ENCODE results near the gene TINAG. TPM values are rescaled to one million over a fixed set of nuclear protein-coding genes. Genes with fewer than 3 reads are reported as not detected.

Gene TINAG
- not detected for total RNA-seq (ENCODE audit: unreplicated experiment)
- long read RNA-seq: 0 reads

- no peaks in the 10 kb centered on the region for H3K27me3 Mint-ChIP-seq (ENCODE audit: unreplicated experiment)
- no peaks in the 10 kb centered on the region for H3K36me3 Mint-ChIP-seq (ENCODE audit: unreplicated experiment)
- no peak within 1 kb of the TSS for H3K4me3 Mint-ChIP-seq (ENCODE audit: unreplicated experiment)
- H3K27ac Mint-ChIP-seq (ENCODE audit: unreplicated experiment): no peak within 1 kb of the TSS
- TF ChIP-seq CTCF (IDR thresholded peaks at IDR 0.05; ENCODE audit: partially characterized antibody, unreplicated experiment): no peak
- no peak for DNase-seq
- no peaks in the 10 kb centered on the region for H3K9me3 Mint-ChIP-seq (ENCODE audit: unreplicated experiment)
- no peaks in the 10 kb centered on the region for H3K4me1 Mint-ChIP-seq (ENCODE audit: low read depth, unreplicated experiment)
Measured at GRCh38 chr6:54308289-54308985, at the start of gene TINAG. TSS of gene TINAG (plus strand) at chr6:54308441. CDS start at chr6:54308551, 110 bp downstream.

- Mint-ChIP-seq H3K4me3 (ENCODE audit: unreplicated experiment) (no peak overlapping the region), H3K27ac (ENCODE audit: unreplicated experiment) (no peak overlapping the region), H3K27me3 (ENCODE audit: unreplicated experiment) (no peaks in the 10 kb centered on the region), H3K36me3 (ENCODE audit: unreplicated experiment) (no peaks in the 10 kb centered on the region), H3K9me3 (ENCODE audit: unreplicated experiment) (no peaks in the 10 kb centered on the region), H3K4me1 (ENCODE audit: low read depth, unreplicated experiment) (no peaks in the 10 kb centered on the region)
- no peak for TF ChIP-seq CTCF (IDR thresholded peaks at IDR 0.05; ENCODE audit: partially characterized antibody, unreplicated experiment)
- no peak for DNase-seq
Measured at GRCh38 chr6:54260025-54260424, 48.2 kb upstream of the TINAG start.

GRCh38 chr6:54262499-54262898, 45.7 kb upstream of the TINAG start:
- no peak overlapping the region for H3K27ac Mint-ChIP-seq (ENCODE audit: unreplicated experiment)
- no peaks in the 10 kb centered on the region for H3K27me3 Mint-ChIP-seq (ENCODE audit: unreplicated experiment)
- DNase-seq: no peak
- no peaks in the 10 kb centered on the region for H3K9me3 Mint-ChIP-seq (ENCODE audit: unreplicated experiment)
- H3K36me3 Mint-ChIP-seq (ENCODE audit: unreplicated experiment): no peaks in the 10 kb centered on the region
- H3K4me3 Mint-ChIP-seq (ENCODE audit: unreplicated experiment): no peak overlapping the region
- TF ChIP-seq CTCF (IDR thresholded peaks at IDR 0.05; ENCODE audit: partially characterized antibody, unreplicated experiment): no peak
- no peaks in the 10 kb centered on the region for H3K4me1 Mint-ChIP-seq (ENCODE audit: low read depth, unreplicated experiment)

- no peak for TF ChIP-seq CTCF (IDR thresholded peaks at IDR 0.05; ENCODE audit: partially characterized antibody, unreplicated experiment)
- DNase-seq: no peak
- H3K4me3 Mint-ChIP-seq (ENCODE audit: unreplicated experiment): no peak overlapping the region
- H3K36me3 Mint-ChIP-seq (ENCODE audit: unreplicated experiment): no peaks in the 10 kb centered on the region
- H3K27ac Mint-ChIP-seq (ENCODE audit: unreplicated experiment): no peak overlapping the region
- no peaks in the 10 kb centered on the region for H3K4me1 Mint-ChIP-seq (ENCODE audit: low read depth, unreplicated experiment)
- no peaks in the 10 kb centered on the region for H3K27me3 Mint-ChIP-seq (ENCODE audit: unreplicated experiment)
- no peaks in the 10 kb centered on the region for H3K9me3 Mint-ChIP-seq (ENCODE audit: unreplicated experiment)
Measured at GRCh38 chr6:54262971-54263370, 45.3 kb upstream of the TINAG start.

GRCh38 chr6:54264581-54265272, 43.5 kb upstream of the TINAG start:
- H3K27ac Mint-ChIP-seq (ENCODE audit: unreplicated experiment): no peak overlapping the region
- no peak for TF ChIP-seq CTCF (IDR thresholded peaks at IDR 0.05; ENCODE audit: partially characterized antibody, unreplicated experiment)
- H3K4me1 Mint-ChIP-seq (ENCODE audit: low read depth, unreplicated experiment): no peaks in the 10 kb centered on the region
- H3K27me3 Mint-ChIP-seq (ENCODE audit: unreplicated experiment): no peaks in the 10 kb centered on the region
- H3K36me3 Mint-ChIP-seq (ENCODE audit: unreplicated experiment): no peaks in the 10 kb centered on the region
- no peaks in the 10 kb centered on the region for H3K9me3 Mint-ChIP-seq (ENCODE audit: unreplicated experiment)
- no peak for DNase-seq
- no peak overlapping the region for H3K4me3 Mint-ChIP-seq (ENCODE audit: unreplicated experiment)

Measured in glutamatergic neuron (in vitro differentiated cells).